ENCODE results near the gene NDUFB11. TPM values are rescaled to one million over a fixed set of nuclear protein-coding genes. Genes with fewer than 3 reads are reported as not detected.
"Not testable (repeated sequence)": the region's sequence is repeated elsewhere in the genome, so short reads cannot be mapped to it uniquely, and the experiment has no call there.

The NDUFB11 gene
- total RNA-seq, 2 experiments from 2014 or later = 89.0 to 89.8 TPM

- peaks cover 22% of the 10 kb centered on the region for H3K4me1 Mint-ChIP-seq
- no peak overlapping the region for H3K4me3 Mint-ChIP-seq
- no peaks in the 10 kb centered on the region for H3K27me3 Mint-ChIP-seq
- peaks cover 3% of the 10 kb centered on the region for H3K9me3 Mint-ChIP-seq
- ChIA-PET POLR2A (no interaction called here), CTCF (no interaction called here)
- H3K36me3 Mint-ChIP-seq (ENCODE audit: low read depth) = peaks cover 42% of the 10 kb centered on the region
- no peak for DNase-seq
- no peak overlapping the region for H3K27ac Mint-ChIP-seq
These were observed 6.9 kb upstream of the NDUFB11 start for GRCh38 chrX:47151435-47151834.

GRCh38 chrX:47148946-47149345 lies 4.4 kb upstream of the NDUFB11 start:
- H3K27me3 Mint-ChIP-seq = no peaks in the 10 kb centered on the region
- peaks cover 28% of the 10 kb centered on the region for H3K4me1 Mint-ChIP-seq
- peaks cover 47% of the 10 kb centered on the region for H3K36me3 Mint-ChIP-seq (ENCODE audit: low read depth)
- POLR2A ChIA-PET = no interaction called here
- peaks cover 3% of the 10 kb centered on the region for H3K9me3 Mint-ChIP-seq
- no peak overlapping the region for H3K4me3 Mint-ChIP-seq
- DNase-seq = no peak
- H3K27ac Mint-ChIP-seq = no peak overlapping the region
- CTCF ChIA-PET = no interaction called here

GRCh38 chrX:47146936-47147859 lies 2.7 kb upstream of the NDUFB11 start:
- ChIA-PET CTCF (no interaction called here), POLR2A (interaction anchor here (1.0 kb wide), 1 partner anchor 18 kb away, joined by 3 read pairs; no protein-coding TSS in a partner anchor)
- peaks cover 39% of the 10 kb centered on the region for H3K4me1 Mint-ChIP-seq
- no peaks in the 10 kb centered on the region for H3K27me3 Mint-ChIP-seq
- H3K4me3 Mint-ChIP-seq = peak overlapping the region; percentile 24
- no peak overlapping the region for H3K27ac Mint-ChIP-seq
- H3K36me3 Mint-ChIP-seq (ENCODE audit: low read depth) = peaks cover 46% of the 10 kb centered on the region
- peaks cover 3% of the 10 kb centered on the region for H3K9me3 Mint-ChIP-seq
- DNase-seq = no peak

GRCh38 chrX:47146121-47146935 lies 1.8 kb upstream of the NDUFB11 start:
- peaks cover 3% of the 10 kb centered on the region for H3K9me3 Mint-ChIP-seq
- POLR2A ChIA-PET = interaction anchor here (1.0 kb wide), 1 partner anchor 17 kb away, joined by 3 read pairs; no protein-coding TSS in a partner anchor

GRCh38 chrX:47145395-47146120 lies 1.1 kb upstream of the NDUFB11 start:
- Mint-ChIP-seq H3K27me3 (no peaks in the 10 kb centered on the region), H3K27ac (peak overlapping the region; percentile 99), H3K9me3 (peaks cover 3% of the 10 kb centered on the region), H3K4me3 (peak overlapping the region; percentile 97), H3K36me3 (ENCODE audit: low read depth) (peaks cover 45% of the 10 kb centered on the region), H3K4me1 (peaks cover 40% of the 10 kb centered on the region)
- POLR2A ChIA-PET = interaction anchor here (1.0 to 4.1 kb wide), 13 partner anchors 11 to 1429 kb away, joined by 3 to 55 read pairs (median 10); partner anchors contain the start of genes CDK16, RBM3, RP2 and UBA1
- CTCF ChIA-PET = interaction anchor here (0.8 to 1.4 kb wide), 11 partner anchors 8 to 411 kb away, joined by 3 to 8 read pairs (median 5); no protein-coding TSS in a partner anchor
- no peak for DNase-seq

More at GRCh38 chrX:47146121-47146935, 1.8 kb upstream of the NDUFB11 start:
- Mint-ChIP-seq H3K36me3 (ENCODE audit: low read depth) (peaks cover 47% of the 10 kb centered on the region), H3K27me3 (no peaks in the 10 kb centered on the region), H3K4me1 (peaks cover 41% of the 10 kb centered on the region), H3K4me3 (peak overlapping the region; percentile 97), H3K27ac (peak overlapping the region; percentile 99)
- CTCF ChIA-PET = no interaction called here
- DNase-seq = no peak

GRCh38 chrX:47143894-47144625 lies 442 bp downstream of the NDUFB11 start:
- CTCF ChIA-PET = interaction anchor here (0.6 to 1.4 kb wide), 11 partner anchors 9 to 90 kb away, joined by 3 to 8 read pairs (median 4); no protein-coding TSS in a partner anchor
- peak overlapping the region; percentile 99 for H3K27ac Mint-ChIP-seq
- H3K9me3 Mint-ChIP-seq = peaks cover 3% of the 10 kb centered on the region
- POLR2A ChIA-PET = interaction anchor here (1.2 to 4.1 kb wide), 12 partner anchors 9 to 1430 kb away, joined by 3 to 55 read pairs (median 10); partner anchors contain the start of genes CDK16, RBM3, RP2 and UBA1
- no peaks in the 10 kb centered on the region for H3K27me3 Mint-ChIP-seq
- no peak for DNase-seq
- peaks cover 42% of the 10 kb centered on the region for H3K36me3 Mint-ChIP-seq (ENCODE audit: low read depth)
- H3K4me3 Mint-ChIP-seq = peak overlapping the region; percentile 97
- peaks cover 37% of the 10 kb centered on the region for H3K4me1 Mint-ChIP-seq

- POLR2A ChIA-PET = no interaction called here
These were observed 6.3 kb downstream of the NDUFB11 start for GRCh38 chrX:47138171-47138570.

GRCh38 chrX:47135650-47136049 lies 8.9 kb downstream of the NDUFB11 start:
- H3K4me3 Mint-ChIP-seq; H3K27ac Mint-ChIP-seq; H3K27me3 Mint-ChIP-seq; H3K4me1 Mint-ChIP-seq; H3K9me3 Mint-ChIP-seq; DNase-seq; H3K36me3 Mint-ChIP-seq (ENCODE audit: low read depth): not testable (repeated sequence)
- ChIA-PET POLR2A (interaction anchor here (2.1 to 2.4 kb wide), 2 partner anchors 9 to 55 kb away, joined by 9 to 10 read pairs; partner anchors contain the start of genes NDUFB11 and RBM10), CTCF (interaction anchor here (1.8 kb wide), 1 partner anchor 9 kb away, joined by 7 read pairs; the partner anchor contains the start of genes NDUFB11 and RBM10)

More at GRCh38 chrX:47138171-47138570, 6.3 kb downstream of the NDUFB11 start:
- CTCF ChIA-PET = no interaction called here
- Mint-ChIP-seq H3K36me3 (ENCODE audit: low read depth) (peaks cover 19% of the 10 kb centered on the region), H3K9me3 (no peaks in the 10 kb centered on the region), H3K27me3 (no peaks in the 10 kb centered on the region), H3K27ac (no peak overlapping the region), H3K4me3 (no peak overlapping the region), H3K4me1 (peaks cover 12% of the 10 kb centered on the region)
- no peak for DNase-seq

- POLR2A ChIA-PET = interaction anchor here (2.1 kb wide), 1 partner anchor 11 kb away, joined by 10 read pairs; the partner anchor contains the start of genes NDUFB11 and RBM10
- Mint-ChIP-seq H3K36me3 (ENCODE audit: low read depth) (no peaks in the 10 kb centered on the region), H3K9me3 (no peaks in the 10 kb centered on the region), H3K27me3 (no peaks in the 10 kb centered on the region), H3K4me1 (peaks cover 5% of the 10 kb centered on the region), H3K4me3 (no peak overlapping the region), H3K27ac (no peak overlapping the region)
- DNase-seq = no peak
- CTCF ChIA-PET = no interaction called here
These were observed 11.0 kb downstream of the NDUFB11 start for GRCh38 chrX:47133493-47133892.

- Mint-ChIP-seq H3K27me3 (no peaks in the 10 kb centered on the region), H3K4me1 (peaks cover 8% of the 10 kb centered on the region), H3K27ac (peak overlapping the region; percentile 40), H3K36me3 (ENCODE audit: low read depth) (no peaks in the 10 kb centered on the region), H3K9me3 (no peaks in the 10 kb centered on the region), H3K4me3 (peak overlapping the region; percentile 96)
- CTCF ChIA-PET = interaction anchor here (1.1 kb wide), 1 partner anchor 15 kb away, joined by 7 read pairs; the partner anchor contains the start of genes NDUFB11 and RBM10
- no peak for DNase-seq
- POLR2A ChIA-PET = interaction anchor here (0.6 to 5.0 kb wide), 6 partner anchors 14 to 237 kb away, joined by 3 to 55 read pairs (median 4); partner anchors contain the start of genes NDUFB11 and RBM10
These were observed 14.6 kb downstream of the NDUFB11 start for GRCh38 chrX:47129899-47130358.

GRCh38 chrX:47129157-47129898 lies 15.2 kb downstream of the NDUFB11 start:
- Mint-ChIP-seq H3K4me1 (peaks cover 8% of the 10 kb centered on the region), H3K9me3 (no peaks in the 10 kb centered on the region), H3K4me3 (peak overlapping the region; percentile 96), H3K27me3 (no peaks in the 10 kb centered on the region), H3K36me3 (ENCODE audit: low read depth) (no peaks in the 10 kb centered on the region), H3K27ac (peak overlapping the region; percentile 93)
- peak; percentile 91 for DNase-seq
- ChIA-PET POLR2A (interaction anchor here (0.6 to 5.0 kb wide), 6 partner anchors 13 to 238 kb away, joined by 3 to 55 read pairs (median 4); partner anchors contain the start of genes NDUFB11 and RBM10), CTCF (interaction anchor here (1.1 to 1.2 kb wide), 2 partner anchors 15 to 16 kb away, joined by 6 to 7 read pairs; partner anchors contain the start of genes NDUFB11 and RBM10)
